Glomerular visceral epithelial cell (primary cell): ENCODE results near the gene GSE1.

Experiments
- DNase-seq: peaks from one replicate; pipeline ENCODE4 v3.0.0-alpha.2; 2016; ENCODE audit errors: extremely low spot score

Gene GSE1

GRCh38 chr16:85697431-85697830 lies 84.3 kb downstream of the GSE1 start:
- DNase-seq: no peak

- no peak for DNase-seq
These were observed 85.4 kb downstream of the GSE1 start for GRCh38 chr16:85698459-85698891.

- DNase-seq: no peak
These were observed 85.9 kb downstream of the GSE1 start for GRCh38 chr16:85698935-85699558.

- peak; percentile 30 for DNase-seq
These were observed 86.5 kb downstream of the GSE1 start for GRCh38 chr16:85699628-85700027.

GRCh38 chr16:85704011-85704410 lies 90.9 kb downstream of the GSE1 start:
- DNase-seq: no peak

DNA sequence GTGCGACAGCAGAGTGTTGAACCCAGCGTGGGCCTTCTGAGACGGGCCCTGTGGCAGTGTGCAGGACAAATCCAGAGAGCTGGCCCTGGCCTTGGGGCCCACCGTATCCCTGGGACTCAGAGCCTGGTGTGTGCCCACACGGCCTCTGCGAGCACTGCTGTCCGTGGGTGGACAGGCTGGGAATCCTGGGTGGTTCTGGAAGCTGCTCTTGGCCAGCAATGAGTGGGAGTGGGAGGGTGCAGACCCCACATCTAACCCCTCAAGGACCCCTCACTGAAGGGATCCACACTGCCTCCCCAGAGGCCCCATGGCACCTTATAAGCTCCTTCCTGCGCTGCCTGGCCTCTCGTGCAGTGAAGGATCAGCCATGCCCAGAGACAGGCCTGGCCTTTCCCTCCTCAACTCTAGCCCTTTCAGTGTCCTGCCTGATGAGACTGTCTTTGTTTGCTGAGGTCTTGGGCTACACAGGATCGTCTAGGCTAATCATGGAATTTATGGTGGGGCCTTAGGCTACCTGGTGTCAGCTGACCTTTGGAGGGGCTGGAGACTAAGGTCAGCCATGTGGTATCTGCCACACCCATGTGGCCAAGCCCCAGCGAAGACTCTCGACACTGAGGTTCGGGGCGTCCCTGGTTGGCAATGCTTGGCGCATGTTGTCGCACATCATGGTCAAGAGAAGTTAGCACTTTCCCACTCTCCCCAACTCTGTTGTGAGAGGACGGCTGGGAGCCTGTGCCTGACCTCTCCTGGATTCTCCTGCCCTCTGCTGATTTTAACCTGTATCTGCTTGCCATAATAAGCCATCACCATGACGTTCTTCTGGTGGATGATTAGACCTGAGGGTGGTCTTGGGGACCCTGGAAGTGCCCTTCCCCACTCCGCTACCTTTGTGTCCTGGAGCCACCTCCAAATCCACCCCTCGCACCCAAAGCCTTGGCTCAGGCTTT lies 92.1 kb downstream of the GSE1 start:
- DNase-seq: no peak

- DNase-seq: no peak
These were observed 93.4 kb downstream of the GSE1 start for GRCh38 chr16:85706449-85707034.

- DNase-seq: no peak
These were observed 94.5 kb downstream of the GSE1 start for GRCh38 chr16:85707528-85708095.

GRCh38 chr16:85708338-85708737 lies 95.2 kb downstream of the GSE1 start:
- DNase-seq: no peak

- DNase-seq: no peak
These were observed 96.9 kb downstream of the GSE1 start for GRCh38 chr16:85709766-85710585.

DNA sequence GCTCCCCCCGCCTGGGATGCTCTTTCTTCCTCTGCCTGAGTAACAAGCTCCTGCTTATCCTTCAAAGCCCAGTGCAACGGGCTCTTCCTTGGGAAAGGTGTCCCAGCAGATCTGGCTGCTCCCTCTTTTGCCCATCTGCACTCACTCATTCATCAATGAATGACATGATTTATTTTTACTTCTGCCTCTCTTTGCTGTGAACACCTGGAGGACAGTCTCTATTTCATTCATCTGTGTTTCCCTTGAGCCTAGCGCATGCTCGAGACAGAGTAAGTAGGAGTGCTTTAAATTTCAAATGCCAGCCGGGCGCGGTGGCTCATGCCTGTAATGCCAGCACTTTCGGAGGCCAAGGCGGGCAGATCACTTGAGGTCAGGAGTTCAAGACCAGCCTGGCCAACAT lies 97.6 kb downstream of the GSE1 start:
- DNase-seq: no peak

- no peak for DNase-seq
These were observed 99.0 kb downstream of the GSE1 start for GRCh38 chr16:85711982-85712587.

DNA sequence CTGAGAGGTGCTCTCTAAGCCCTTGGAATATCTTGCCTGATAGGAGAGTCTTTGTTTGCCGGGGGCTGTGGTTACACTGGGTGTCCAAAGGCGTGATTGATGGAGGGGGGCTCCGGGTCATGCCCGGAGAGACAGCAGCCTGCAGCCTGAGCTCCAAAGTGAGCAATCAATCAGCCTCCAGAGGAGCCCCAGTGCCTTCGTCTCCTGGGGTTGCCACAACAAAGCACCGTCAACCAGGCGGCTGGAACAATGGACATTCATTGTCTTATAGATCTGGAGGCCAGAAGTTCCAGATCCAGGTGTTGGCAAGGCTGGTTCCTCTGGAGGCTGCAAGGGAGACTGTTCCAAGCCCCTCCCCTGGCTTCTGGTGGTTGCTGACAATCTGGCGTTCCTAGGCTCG lies 99.7 kb downstream of the GSE1 start:
- DNase-seq: no peak

GRCh38 chr16:85715169-85716021 lies 102.3 kb downstream of the GSE1 start:
- no peak for DNase-seq

- no peak for DNase-seq
These were observed 103.0 kb downstream of the GSE1 start for GRCh38 chr16:85716022-85716679.

- DNase-seq: no peak
These were observed 103.5 kb downstream of the GSE1 start for GRCh38 chr16:85716680-85717038.

GRCh38 chr16:85717393-85718152 lies 104.5 kb downstream of the GSE1 start:
- DNase-seq: peak; percentile 63

DNA sequence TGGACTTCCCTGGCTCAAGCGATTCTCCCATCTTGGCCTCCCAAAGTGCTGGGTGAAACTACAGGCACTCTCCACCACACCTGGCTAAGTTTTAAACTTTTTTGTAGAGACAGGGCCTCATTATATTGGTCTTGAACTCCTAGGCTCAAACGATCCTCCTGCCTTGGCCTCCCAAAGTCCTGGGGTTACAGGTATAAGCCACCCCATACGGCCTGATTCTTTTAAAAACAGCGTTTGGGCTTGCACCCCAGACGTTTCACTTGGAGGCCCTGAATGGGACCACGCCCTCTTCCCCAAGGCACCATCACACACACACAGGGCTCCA lies 105.0 kb downstream of the GSE1 start:
- no peak for DNase-seq

GRCh38 chr16:85718682-85719081 lies 105.6 kb downstream of the GSE1 start:
- DNase-seq: no peak
